Fibroblast of villous mesenchyme (primary cell): Measurements from ENCODE around the gene SIGLEC7. TPM values are rescaled to one million over a fixed set of nuclear protein-coding genes. Genes with fewer than 3 reads are reported as not detected.

Experiments
- DNase-seq: peaks from one replicate; pipeline ENCODE4 v3.0.0-alpha.2; 2010; ENCODE audit warnings: low read depth
- H3K4me3 ChIP-seq: 2 replicates; pipeline ENCODE4 v1.5.1; 2011; ENCODE audit warnings: low read depth, mild to moderate bottlenecking, low read length
- total RNA-seq: library from RNA; depleted of rRNA; stranded (reverse); fragments of >200 nt; gene quantifications from 2 replicates; pipeline ENCODE4 v1.2.3, GENCODE V29; 2012
- TF ChIP-seq, protein P1 (sequence below): IDR thresholded peaks from 2 replicates; pipeline ENCODE4 v1.5.1; 2012; ENCODE audit warnings: low read depth, mild to moderate bottlenecking, low read length; ENCODE audit not compliant: insufficient read depth

The SIGLEC7 gene
- total RNA-seq, 1 donor = not detected

DNA sequence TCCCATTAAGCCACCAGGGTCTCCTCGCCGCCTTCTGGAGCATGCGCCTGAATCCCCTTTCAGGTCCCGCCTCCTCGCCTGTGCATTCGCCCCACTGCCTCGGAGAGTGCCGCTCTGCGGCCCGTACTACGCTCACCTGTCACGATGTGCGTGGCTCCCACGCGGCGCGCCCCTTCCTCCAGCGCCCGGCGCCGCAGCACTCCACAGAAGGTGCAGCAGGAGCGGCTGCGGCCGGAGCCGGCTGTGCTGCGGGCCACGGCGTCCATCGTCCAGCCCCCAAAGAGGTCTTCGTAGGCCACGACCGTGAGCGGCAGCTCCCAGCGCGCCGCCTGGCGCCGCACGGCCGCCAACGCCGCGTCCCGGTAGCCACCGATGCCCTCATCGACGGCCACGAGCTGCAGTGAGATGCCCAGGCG is 38.2 kb upstream of the SIGLEC7 start:
- TF ChIP-seq, protein P1, sequence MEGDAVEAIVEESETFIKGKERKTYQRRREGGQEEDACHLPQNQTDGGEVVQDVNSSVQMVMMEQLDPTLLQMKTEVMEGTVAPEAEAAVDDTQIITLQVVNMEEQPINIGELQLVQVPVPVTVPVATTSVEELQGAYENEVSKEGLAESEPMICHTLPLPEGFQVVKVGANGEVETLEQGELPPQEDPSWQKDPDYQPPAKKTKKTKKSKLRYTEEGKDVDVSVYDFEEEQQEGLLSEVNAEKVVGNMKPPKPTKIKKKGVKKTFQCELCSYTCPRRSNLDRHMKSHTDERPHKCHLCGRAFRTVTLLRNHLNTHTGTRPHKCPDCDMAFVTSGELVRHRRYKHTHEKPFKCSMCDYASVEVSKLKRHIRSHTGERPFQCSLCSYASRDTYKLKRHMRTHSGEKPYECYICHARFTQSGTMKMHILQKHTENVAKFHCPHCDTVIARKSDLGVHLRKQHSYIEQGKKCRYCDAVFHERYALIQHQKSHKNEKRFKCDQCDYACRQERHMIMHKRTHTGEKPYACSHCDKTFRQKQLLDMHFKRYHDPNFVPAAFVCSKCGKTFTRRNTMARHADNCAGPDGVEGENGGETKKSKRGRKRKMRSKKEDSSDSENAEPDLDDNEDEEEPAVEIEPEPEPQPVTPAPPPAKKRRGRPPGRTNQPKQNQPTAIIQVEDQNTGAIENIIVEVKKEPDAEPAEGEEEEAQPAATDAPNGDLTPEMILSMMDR = no peak

DNA sequence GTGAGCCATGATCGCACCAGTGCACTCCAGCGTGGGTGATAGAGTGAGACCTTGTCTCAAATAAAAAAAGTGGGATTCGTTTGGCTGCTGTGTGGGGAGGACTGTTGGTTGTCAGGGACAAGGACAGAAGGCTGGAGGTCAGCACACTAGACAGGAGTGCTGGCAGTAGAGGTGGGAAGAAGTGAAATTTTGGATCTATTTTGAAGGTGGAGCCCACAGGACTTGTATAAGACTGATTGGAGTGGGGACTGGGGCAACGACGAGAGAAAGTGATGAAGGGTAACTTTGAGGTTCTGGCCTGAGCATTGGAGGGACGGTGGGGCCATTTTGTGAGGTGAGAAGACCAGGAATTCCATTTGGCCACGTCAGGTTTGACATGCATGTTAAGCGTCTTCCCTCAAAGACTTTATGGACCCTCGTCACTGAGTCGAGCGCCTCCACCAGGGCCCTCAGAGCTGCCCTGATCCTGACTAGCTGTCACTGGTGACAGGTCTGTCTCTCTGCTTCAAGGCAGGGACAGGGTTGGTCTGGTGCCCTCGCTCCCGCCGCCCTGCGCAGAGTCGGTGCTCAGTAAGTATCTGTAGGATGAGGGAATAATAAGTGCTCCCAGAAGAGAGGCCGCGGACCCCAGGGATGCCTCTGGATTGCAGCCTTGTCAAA is 34.6 kb upstream of the SIGLEC7 start:
- H3K4me3 ChIP-seq = peak overlapping the region; percentile 71
- TF ChIP-seq, protein P1 = no peak
- DNase-seq = no peak

More for the DNA sequence above, 38.2 kb upstream of the SIGLEC7 start:
- no peak overlapping the region for H3K4me3 ChIP-seq
- no peak for DNase-seq

DNA sequence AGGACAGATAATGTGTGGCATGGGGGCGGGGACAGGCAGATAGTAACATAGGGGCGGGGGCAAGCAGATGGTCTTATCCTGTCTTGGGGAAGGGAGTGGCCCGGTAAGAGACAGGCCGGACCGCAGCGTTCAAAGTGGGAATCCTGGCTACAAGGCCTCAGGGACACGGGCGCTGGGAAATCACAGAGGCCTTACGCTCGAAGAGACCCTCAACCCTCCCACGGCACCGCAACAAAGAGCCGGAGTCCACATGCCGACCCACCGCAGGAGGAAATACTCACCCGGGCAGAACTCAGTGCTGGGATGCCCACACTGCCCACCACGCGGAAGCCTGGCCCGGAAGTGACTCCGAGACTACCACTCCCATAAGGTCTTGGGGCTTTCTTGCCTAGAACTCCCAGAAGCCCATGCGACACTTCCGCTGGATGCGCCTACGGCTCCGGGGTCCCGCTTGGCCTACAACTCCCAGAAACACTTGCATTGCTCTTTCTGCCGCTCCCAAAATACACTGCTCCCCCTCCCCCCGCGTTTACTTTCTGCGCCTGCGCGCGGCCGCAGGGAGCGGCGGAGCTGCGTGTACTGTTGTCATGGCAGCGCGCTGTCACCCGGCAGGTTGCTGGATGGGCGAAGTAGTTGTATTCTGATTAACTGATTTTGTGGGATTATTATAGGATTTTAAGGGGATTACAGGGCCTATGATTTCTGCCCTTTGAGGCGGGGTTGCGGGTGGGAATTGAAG is 33.9 kb upstream of the SIGLEC7 start, which contains the start of gene CTU1:
CTU1 (minus strand) TSS at position 344 of the 739 bp plus-strand sequence. CDS start 3,840 bp downstream, outside the sequence.
- TF ChIP-seq, protein P1 = no peak
- peak; percentile 99 for DNase-seq
- H3K4me3 ChIP-seq = peak within 1 kb of the TSS; percentile 71

DNA sequence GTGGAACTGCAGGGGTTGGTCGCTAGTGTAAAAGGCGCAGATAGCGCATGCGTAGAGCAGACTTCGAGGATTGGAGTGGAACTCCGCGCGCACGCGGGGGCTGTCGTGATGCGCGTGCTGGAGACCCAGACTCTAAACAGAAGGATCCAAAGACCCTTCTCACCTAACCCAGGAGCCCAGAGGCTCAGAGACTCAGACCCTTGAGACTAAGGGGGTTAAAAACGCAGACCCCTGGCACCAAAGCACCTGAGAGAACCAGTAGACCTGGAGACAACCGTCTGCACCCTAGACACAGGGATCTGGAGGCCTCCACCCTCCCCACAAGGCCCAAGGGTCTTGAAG is 33.3 kb upstream of the SIGLEC7 start:
- TF ChIP-seq, protein P1 = no peak
- no peak for DNase-seq
- H3K4me3 ChIP-seq = peak overlapping the region; percentile 71

DNA sequence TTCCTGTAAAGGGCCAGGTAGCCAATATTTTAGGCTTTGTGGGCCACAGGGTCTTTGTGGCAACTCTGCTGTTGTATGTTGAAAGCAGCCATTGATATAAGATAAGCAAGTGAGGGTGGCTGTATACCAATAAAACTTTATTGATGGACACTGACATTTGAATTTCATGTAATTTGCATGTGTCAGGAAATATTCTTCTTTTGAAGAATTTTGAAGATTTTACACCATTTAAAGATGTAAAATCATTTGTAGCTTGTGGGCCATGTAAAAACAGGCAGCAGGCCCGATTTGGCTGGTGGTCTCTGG is 31.5 kb upstream of the SIGLEC7 start:
- TF ChIP-seq, protein P1 = no peak
- no peak for DNase-seq
- no peak overlapping the region for H3K4me3 ChIP-seq

- no peak for DNase-seq
- no peak overlapping the region for H3K4me3 ChIP-seq
- TF ChIP-seq, protein P1 = peak; percentile 14
Measured at GRCh38 chr19:51111606-51112005, 30.5 kb upstream of the SIGLEC7 start.
